Effector CD8-positive, alpha-beta T cell (primary cell): Measurements from ENCODE around the gene MYO19.
"Not testable (repeated sequence)": the region's sequence is repeated elsewhere in the genome, so short reads cannot be mapped to it uniquely, and the experiment has no call there.

Experiments used
- DNase-seq: peaks from one replicate; lab custom pipeline; 2025; lab: John Stamatoyannopoulos, UW

The MYO19 gene

GRCh38 chr17:36533935-36534839 lies 481 bp downstream of the MYO19 start:
- DNase-seq = peak; percentile 42

- no peak for DNase-seq
Measured at GRCh38 chr17:36532435-36532975, 2.2 kb downstream of the MYO19 start.

- DNase-seq = no peak
Measured at GRCh38 chr17:36529121-36529520, 5.5 kb downstream of the MYO19 start.

GRCh38 chr17:36527621-36528250 lies 6.9 kb downstream of the MYO19 start:
- no peak for DNase-seq

- DNase-seq = no peak
Measured at GRCh38 chr17:36525888-36526287, 8.8 kb downstream of the MYO19 start.

GRCh38 chr17:36525113-36525512 lies 9.6 kb downstream of the MYO19 start:
- DNase-seq = no peak

GRCh38 chr17:36524428-36524876 lies 10.2 kb downstream of the MYO19 start:
- no peak for DNase-seq

- DNase-seq = no peak
Measured at GRCh38 chr17:36523113-36523512, 11.6 kb downstream of the MYO19 start.

GRCh38 chr17:36515837-36516236 lies 18.8 kb downstream of the MYO19 start:
- no peak for DNase-seq

- DNase-seq = no peak
Measured at GRCh38 chr17:36514856-36515255, 19.8 kb downstream of the MYO19 start.

- no peak for DNase-seq
Measured at GRCh38 chr17:36512641-36513040, 22.0 kb downstream of the MYO19 start.

- no peak for DNase-seq
Measured at GRCh38 chr17:36511216-36511615, 23.5 kb downstream of the MYO19 start.

GRCh38 chr17:36510636-36511035 lies 24.0 kb downstream of the MYO19 start:
- no peak for DNase-seq

- no peak for DNase-seq
Measured at GRCh38 chr17:36509272-36509985, 25.2 kb downstream of the MYO19 start.

GRCh38 chr17:36508439-36508838 lies 26.2 kb downstream of the MYO19 start:
- not testable (repeated sequence) for DNase-seq

GRCh38 chr17:36507266-36507665 lies 27.4 kb downstream of the MYO19 start:
- no peak for DNase-seq

GRCh38 chr17:36506831-36507230 lies 27.8 kb downstream of the MYO19 start:
- DNase-seq = no peak

GRCh38 chr17:36506249-36506826 lies 28.3 kb downstream of the MYO19 start:
- DNase-seq = no peak

GRCh38 chr17:36505171-36505570 lies 29.5 kb downstream of the MYO19 start:
- DNase-seq = no peak

GRCh38 chr17:36504156-36504545 lies 30.5 kb downstream of the MYO19 start:
- no peak for DNase-seq

GRCh38 chr17:36503456-36504155 lies 31.1 kb downstream of the MYO19 start:
- DNase-seq = no peak
